ENCODE results near the gene IQCK.

GRCh38 chr16:19741354-19741753 lies 23.3 kb downstream of the IQCK start:
- TF ChIP-seq CTCF (IDR thresholded peaks at IDR 0.05): no peak
- TF ChIP-seq EP300 (IDR thresholded peaks at IDR 0.05): no peak
- no peak for TF ChIP-seq POLR2AphosphoS5 (IDR thresholded peaks at IDR 0.05)

Measured in upper lobe of left lung (tissue), 4 donors.